Measurements from ENCODE around the gene LRMDA.

- TF ChIP-seq TBP (IDR thresholded peaks at IDR 0.05; ENCODE audit: low read depth, low read length) (no peak), EZH2 (IDR thresholded peaks at IDR 0.05; ENCODE audit: low read depth, low read length, severe bottlenecking) (no peak), SIX5 (IDR thresholded peaks at IDR 0.05; ENCODE audit: low read depth, low read length) (no peak), CTCF (IDR thresholded peaks at IDR 0.05; ENCODE audit: control extremely low read depth in 1 of 3, insufficient read depth in 1 of 3, low read depth in 1 of 3, low read length in 3 of 3) (no peak), TAF1 (IDR thresholded peaks at IDR 0.05; ENCODE audit: low read depth, low read length) (no peak), CREB1 (IDR thresholded peaks at IDR 0.05) (no peak), SP4 (IDR thresholded peaks at IDR 0.05; ENCODE audit: low read length) (no peak)
These were observed 868.1 kb downstream of the LRMDA start for GRCh38 chr10:76299501-76299900.
